Spleen (tissue), 7 donors: Measurements from ENCODE around the gene SEC14L2.

Experiments used
- CTCF ChIP-seq, 11 experiments: fragments of 200-600 bp in 7 of 11; fragments of 450-650 bp in 4 of 11; sonication (generic) in 4 of 11; IDR thresholded peaks in 8 of 11; conservative IDR thresholded peaks in 3 of 11; 1 replicate in 7 of 11; 2 replicates in 4 of 11; pipeline versions ENCODE4 v1.4.0 to v1.8.0; 2016 to 2021; ENCODE audit warnings: antibody characterized with exemption in 11 of 11, inconsistent platforms in 4 of 11, mild to moderate bottlenecking in 1 of 11
- POLR2AphosphoS5 ChIP-seq, 3 donors: sonication (generic); formaldehyde crosslinking; IDR thresholded peaks; one replicate each; pipeline ENCODE4 v1.5.1; 2017; ENCODE audit warnings: antibody characterized with exemption in 3 of 3
- donor health status: DM: no; HTN: no; CAD: no; lungs with moderate emphysema.
- donor health status: DM: no; HTN: no; CAD: no.
- donor health status: DM: no; HTN: no; CAD: no.

DNA sequence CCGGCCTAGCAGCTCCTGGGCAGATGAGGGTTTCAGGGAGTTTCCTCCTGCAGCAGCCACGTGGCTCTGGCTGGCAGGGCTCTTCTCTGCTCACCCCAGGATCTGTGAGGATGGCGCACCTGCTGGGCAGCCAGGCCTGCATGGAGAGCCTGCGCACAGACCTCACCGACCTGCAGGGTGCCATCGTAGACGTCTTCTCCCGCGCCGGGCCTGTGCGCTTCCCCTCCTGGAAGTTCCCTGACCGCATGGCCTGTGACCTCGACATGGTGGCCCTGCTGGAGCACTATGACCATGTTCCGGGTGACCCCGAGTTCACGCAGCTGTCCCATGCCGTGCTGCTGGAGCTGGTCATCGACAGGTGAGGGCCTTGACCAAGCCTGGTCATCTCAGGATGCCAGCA is 30.9 kb upstream of the SEC14L2 start:
- no peak for TF ChIP-seq POLR2AphosphoS5 (IDR thresholded peaks at IDR 0.05)
- TF ChIP-seq CTCF (IDR thresholded peaks at IDR 0.05 in 8 of 11, conservative IDR thresholded peaks at IDR 0.05 in 3 of 11), result no peak
